ENCODE results near the gene POLR2B.
"Not testable (repeated sequence)": the region's sequence is repeated elsewhere in the genome, so short reads cannot be mapped to it uniquely, and the experiment has no call there.

POLR2B gene

DNA sequence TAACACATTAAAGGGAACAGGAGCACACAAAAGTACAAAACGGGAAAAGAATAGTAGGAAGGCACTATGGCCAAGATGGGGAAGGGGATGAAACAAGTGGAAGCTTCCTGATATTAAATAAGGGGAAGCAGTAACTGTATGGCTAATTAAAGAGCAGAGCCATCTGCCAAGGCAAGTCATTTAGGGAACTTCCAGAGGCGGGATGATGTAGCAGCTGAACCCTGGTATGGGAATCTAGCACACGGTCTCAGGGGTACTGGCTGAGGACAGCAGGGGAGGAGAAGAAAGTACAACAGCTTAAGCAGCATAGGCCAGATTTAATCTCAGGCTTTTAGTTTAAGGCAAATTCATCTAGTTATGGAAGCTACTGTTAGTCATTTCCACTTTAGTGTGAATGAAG, 72.4 kb downstream of the POLR2B start:
- TF ChIP-seq, protein P1, sequence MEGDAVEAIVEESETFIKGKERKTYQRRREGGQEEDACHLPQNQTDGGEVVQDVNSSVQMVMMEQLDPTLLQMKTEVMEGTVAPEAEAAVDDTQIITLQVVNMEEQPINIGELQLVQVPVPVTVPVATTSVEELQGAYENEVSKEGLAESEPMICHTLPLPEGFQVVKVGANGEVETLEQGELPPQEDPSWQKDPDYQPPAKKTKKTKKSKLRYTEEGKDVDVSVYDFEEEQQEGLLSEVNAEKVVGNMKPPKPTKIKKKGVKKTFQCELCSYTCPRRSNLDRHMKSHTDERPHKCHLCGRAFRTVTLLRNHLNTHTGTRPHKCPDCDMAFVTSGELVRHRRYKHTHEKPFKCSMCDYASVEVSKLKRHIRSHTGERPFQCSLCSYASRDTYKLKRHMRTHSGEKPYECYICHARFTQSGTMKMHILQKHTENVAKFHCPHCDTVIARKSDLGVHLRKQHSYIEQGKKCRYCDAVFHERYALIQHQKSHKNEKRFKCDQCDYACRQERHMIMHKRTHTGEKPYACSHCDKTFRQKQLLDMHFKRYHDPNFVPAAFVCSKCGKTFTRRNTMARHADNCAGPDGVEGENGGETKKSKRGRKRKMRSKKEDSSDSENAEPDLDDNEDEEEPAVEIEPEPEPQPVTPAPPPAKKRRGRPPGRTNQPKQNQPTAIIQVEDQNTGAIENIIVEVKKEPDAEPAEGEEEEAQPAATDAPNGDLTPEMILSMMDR (IDR thresholded peaks at IDR 0.05): no peak
- no peak overlapping the region for H3K4me3 ChIP-seq
- DNase-seq (ENCODE audit: low spot score): no peak
- H3K27ac ChIP-seq: peak overlapping the region; percentile 54 to 84

DNA sequence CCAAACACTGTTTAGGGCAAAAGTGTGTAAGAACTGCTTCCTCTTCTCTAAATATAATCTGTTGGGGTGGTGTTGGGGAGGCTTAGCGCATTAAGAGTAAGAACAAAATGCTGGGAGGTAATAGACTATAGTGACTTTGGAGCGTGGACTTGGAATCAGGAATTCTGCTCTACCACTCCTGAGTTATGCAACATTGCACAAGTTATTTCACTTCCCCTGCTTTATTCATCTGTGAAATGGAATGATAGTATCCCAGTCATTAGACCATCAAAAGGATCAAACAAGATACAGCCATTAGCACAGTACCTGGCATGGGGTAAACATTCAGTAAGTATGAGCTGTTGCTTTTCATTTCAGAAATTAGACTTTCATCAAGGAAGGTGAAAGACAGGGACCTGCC, 72.8 kb downstream of the POLR2B start:
- Histone ChIP-seq H3K4me3 (no peak overlapping the region), H3K27ac (peak overlapping the region; percentile 54 to 84)
- DNase-seq (ENCODE audit: low spot score): no peak
- TF ChIP-seq, protein P1 (IDR thresholded peaks at IDR 0.05): no peak

DNA sequence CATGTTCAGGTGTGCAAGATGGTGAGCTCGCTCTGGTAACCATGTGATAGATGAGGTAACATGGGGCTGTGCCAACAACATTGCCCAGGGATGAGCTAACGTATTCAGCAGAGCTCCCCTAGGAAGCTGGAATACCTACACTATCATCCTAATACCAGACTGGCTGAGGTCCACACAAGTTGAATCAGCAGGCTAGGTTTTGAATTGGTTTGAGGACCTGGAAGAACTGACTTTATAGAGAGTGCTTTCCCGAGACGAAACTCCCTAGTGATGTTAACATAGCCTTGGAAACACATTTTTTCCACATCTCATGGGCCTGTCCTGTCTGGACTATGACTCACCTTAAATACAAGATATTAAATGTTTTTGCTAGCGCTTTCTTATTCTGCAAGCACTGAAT, 74.8 kb downstream of the POLR2B start:
- Histone ChIP-seq H3K27ac (peak overlapping the region; percentile 53 to 84), H3K4me3 (no peak overlapping the region)
- DNase-seq (ENCODE audit: low spot score): no peak
- TF ChIP-seq, protein P1 (IDR thresholded peaks at IDR 0.05): no peak

DNA sequence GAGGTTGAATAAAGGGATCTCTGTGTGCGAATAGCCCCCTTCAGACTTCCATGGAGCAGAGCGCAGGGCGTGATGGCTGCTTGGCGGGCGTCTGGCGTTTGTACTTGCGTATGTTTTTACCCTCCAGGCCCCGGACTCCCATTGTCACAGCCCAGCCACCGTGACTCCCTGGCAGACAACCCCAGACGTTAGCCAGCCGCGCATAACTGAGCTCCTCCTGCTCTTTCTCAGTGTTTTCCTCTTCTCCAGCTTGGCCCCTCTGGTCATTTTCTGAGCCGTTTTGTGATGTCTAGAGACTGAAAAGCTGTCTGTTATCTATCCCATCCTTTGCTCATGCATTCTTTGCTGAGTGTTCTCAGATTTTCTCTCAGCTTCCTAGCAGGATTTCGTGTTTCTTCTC, 77.2 kb downstream of the POLR2B start:
- no peak for DNase-seq (ENCODE audit: low spot score)
- peak overlapping the region; percentile 47 for H3K4me3 ChIP-seq
- TF ChIP-seq, protein P1 (IDR thresholded peaks at IDR 0.05): no peak
- peak overlapping the region; percentile 66 to 87 for H3K27ac ChIP-seq

DNA sequence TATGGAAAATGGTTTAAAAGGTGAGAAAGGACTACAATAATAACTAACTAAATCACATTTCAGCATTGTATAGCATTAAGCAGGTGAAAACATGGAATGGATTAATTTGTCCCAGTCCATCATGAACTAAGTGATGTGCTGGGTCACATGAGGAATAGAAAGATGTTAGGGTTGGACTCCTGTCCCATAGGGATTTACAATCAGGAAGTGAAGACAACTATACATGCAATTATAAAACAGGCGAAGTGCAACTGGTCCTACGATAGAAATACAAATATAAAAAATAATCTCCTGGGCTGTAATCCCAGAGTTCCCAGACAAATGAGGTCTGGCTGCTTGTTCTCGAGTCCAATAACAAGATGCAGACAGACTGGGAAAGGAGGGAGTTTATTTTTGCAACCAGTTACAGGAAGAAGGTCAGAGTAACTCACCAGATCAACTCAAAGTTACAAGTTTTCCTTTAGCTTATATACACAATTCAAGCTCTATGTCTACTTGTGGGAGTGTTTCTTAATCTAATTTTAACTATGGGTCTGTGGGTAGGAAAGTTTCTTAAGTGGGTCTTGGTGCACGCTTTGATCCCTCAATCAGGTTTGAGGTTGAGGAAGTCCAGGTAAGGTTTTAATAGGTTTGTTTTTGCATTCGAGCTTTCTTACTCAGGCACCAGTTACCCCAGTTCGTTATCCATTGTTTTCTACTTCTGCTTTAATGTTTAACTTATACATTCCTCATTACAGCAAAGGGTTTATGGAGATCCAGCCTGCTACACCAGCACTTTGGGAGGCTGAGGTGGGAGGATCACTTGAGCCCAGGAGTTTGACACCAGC, 81.4 kb downstream of the POLR2B start:
- TF ChIP-seq, protein P1 (IDR thresholded peaks at IDR 0.05): no peak
- DNase-seq (ENCODE audit: low spot score): no peak
- Histone ChIP-seq H3K4me3 (no peak overlapping the region), H3K27ac (peak overlapping the region; percentile 81 to 82)

DNA sequence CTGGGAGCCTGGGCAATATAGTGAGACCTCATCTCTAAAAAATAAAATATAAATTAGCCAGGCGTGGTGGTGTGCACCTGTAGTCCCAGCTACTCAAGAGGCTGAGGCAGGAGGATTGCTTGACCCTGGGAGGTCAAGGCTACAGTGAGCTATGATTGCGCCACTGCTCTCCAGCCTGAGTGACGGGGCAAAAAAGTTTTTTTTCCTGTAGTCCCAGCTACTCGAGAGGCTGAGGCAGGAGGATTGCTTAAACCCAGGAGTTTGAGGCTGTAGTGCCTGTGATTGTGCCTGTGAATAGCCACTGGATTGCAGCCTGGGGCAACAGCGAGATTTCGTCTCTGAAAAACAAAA, 82.0 kb downstream of the POLR2B start:
- not testable (repeated sequence) for H3K4me3 ChIP-seq; DNase-seq (ENCODE audit: low spot score)
- peak overlapping the region; percentile 81 to 82 for H3K27ac ChIP-seq

DNA sequence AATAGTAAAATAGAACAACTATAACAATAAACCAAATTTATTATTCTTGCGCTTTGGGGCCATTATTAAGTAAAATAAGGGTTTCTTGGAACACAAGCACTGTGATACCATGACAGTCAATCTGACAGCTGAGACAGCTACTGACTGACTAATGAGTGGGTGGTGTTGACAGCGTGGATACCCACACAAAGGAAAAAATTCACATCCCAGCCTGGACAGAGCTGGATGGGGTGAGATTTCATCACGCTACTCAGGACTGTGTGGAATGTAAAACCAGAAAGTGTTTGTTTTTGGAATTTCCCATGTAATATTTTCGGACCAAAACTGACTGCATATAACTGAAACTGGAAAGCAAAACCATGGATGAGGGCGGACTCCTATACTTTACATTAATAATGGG, 82.7 kb downstream of the POLR2B start:
- DNase-seq (ENCODE audit: low spot score): no peak
- peak overlapping the region; percentile 31 for H3K4me3 ChIP-seq
- peak overlapping the region; percentile 81 to 82 for H3K27ac ChIP-seq
- TF ChIP-seq, protein P1 (IDR thresholded peaks at IDR 0.05): no peak

All from coronary artery (tissue), 2 donors.